Measurements from ENCODE around the gene KRT13. TPM values are rescaled to one million over a fixed set of nuclear protein-coding genes. Genes with fewer than 3 reads are reported as not detected.
A peak's percentile ranks its signal among the peaks of the same experiment; 100 is the strongest.

The KRT13 gene
- total RNA-seq, 1 experiment from 2014 or later: not detected

DNA sequence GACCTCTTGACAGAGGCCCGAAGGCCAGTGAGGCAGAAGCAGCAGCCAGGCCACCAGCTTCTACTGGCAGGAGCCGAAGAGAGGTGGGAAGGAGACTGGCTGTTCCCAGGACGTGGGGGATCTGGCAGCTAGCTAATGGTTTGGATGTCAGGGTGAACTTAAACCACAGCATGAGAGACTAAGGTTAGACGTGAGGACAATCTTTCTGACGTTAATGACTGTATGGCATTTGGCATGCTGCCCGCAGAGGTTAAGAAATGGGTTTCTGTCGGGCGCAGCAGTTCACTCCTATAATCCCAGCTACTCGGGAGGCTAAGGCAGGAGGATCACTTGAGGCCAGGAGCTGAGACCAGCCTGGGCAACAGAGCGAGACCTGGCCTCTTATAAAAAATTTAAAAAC, 6.3 kb upstream of the KRT13 start:
- TF ChIP-seq, protein P1, sequence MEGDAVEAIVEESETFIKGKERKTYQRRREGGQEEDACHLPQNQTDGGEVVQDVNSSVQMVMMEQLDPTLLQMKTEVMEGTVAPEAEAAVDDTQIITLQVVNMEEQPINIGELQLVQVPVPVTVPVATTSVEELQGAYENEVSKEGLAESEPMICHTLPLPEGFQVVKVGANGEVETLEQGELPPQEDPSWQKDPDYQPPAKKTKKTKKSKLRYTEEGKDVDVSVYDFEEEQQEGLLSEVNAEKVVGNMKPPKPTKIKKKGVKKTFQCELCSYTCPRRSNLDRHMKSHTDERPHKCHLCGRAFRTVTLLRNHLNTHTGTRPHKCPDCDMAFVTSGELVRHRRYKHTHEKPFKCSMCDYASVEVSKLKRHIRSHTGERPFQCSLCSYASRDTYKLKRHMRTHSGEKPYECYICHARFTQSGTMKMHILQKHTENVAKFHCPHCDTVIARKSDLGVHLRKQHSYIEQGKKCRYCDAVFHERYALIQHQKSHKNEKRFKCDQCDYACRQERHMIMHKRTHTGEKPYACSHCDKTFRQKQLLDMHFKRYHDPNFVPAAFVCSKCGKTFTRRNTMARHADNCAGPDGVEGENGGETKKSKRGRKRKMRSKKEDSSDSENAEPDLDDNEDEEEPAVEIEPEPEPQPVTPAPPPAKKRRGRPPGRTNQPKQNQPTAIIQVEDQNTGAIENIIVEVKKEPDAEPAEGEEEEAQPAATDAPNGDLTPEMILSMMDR (IDR thresholded peaks at IDR 0.05; ENCODE audit: unreplicated experiment): no peak
- H3K36me3 Mint-ChIP-seq (ENCODE audit: insufficient read depth, unreplicated experiment): peaks cover 31% of the 10 kb centered on the region
- no TSS peak for BruUV-seq (replicated peaks)
- CTCF ChIA-PET: interaction anchor here (0.8 to 1.3 kb wide), 2 partner anchors 14 to 16 kb away, joined by 4 to 5 read pairs; no protein-coding TSS in a partner anchor
- H3K27ac Mint-ChIP-seq (ENCODE audit: low read depth, unreplicated experiment): no peak overlapping the region
- H3K27me3 Mint-ChIP-seq (ENCODE audit: insufficient read depth, unreplicated experiment): no peaks in the 10 kb centered on the region
- POLR2A ChIA-PET: interaction anchor here (0.6 to 2.1 kb wide), 7 partner anchors 9 to 602 kb away, joined by 3 to 11 read pairs (median 5); no protein-coding TSS in a partner anchor
- H3K4me3 Mint-ChIP-seq (ENCODE audit: unreplicated experiment): no peak overlapping the region
- H3K4me1 Mint-ChIP-seq (ENCODE audit: insufficient read depth, unreplicated experiment): peaks cover 13% of the 10 kb centered on the region
- peak; percentile 35 for DNase-seq (ENCODE audit: unreplicated experiment)
- no peaks in the 10 kb centered on the region for H3K9me3 Mint-ChIP-seq (ENCODE audit: unreplicated experiment)
- intact Hi-C loops (cut with micrococcal nuclease): no loop called here

DNA sequence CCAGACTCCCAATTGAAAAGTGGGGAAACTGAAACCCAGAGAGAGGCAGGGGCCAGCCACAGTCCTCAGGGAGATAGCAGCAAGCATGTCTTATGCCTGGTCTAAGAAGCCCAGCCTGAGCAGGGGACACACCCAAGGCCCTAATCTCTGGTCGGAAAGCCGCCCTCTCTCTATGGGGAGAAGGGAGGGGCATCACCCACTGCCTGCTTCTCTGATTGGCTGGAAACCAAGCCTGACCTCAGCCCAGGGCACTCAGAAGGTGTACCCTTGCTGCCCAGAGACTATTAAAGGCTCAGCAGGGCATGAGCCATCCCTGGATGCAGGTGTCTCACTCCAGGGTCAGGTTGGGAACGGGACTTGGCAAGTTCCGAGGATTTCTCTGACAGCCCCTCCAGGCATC, 5.7 kb upstream of the KRT13 start:
- TF ChIP-seq, protein P1 (IDR thresholded peaks at IDR 0.05; ENCODE audit: unreplicated experiment): no peak
- ChIA-PET POLR2A (interaction anchor here (0.6 to 2.1 kb wide), 4 partner anchors 10 to 602 kb away, joined by 3 to 11 read pairs (median 6); no protein-coding TSS in a partner anchor), CTCF (no interaction called here)
- Mint-ChIP-seq H3K27ac (ENCODE audit: low read depth, unreplicated experiment) (no peak overlapping the region), H3K36me3 (ENCODE audit: insufficient read depth, unreplicated experiment) (peaks cover 29% of the 10 kb centered on the region), H3K4me3 (ENCODE audit: unreplicated experiment) (no peak overlapping the region), H3K27me3 (ENCODE audit: insufficient read depth, unreplicated experiment) (no peaks in the 10 kb centered on the region), H3K9me3 (ENCODE audit: unreplicated experiment) (no peaks in the 10 kb centered on the region), H3K4me1 (ENCODE audit: insufficient read depth, unreplicated experiment) (peaks cover 13% of the 10 kb centered on the region)
- intact Hi-C loops (cut with micrococcal nuclease): no loop called here
- no peak for DNase-seq (ENCODE audit: unreplicated experiment)
- BruUV-seq (replicated peaks): no TSS peak

DNA sequence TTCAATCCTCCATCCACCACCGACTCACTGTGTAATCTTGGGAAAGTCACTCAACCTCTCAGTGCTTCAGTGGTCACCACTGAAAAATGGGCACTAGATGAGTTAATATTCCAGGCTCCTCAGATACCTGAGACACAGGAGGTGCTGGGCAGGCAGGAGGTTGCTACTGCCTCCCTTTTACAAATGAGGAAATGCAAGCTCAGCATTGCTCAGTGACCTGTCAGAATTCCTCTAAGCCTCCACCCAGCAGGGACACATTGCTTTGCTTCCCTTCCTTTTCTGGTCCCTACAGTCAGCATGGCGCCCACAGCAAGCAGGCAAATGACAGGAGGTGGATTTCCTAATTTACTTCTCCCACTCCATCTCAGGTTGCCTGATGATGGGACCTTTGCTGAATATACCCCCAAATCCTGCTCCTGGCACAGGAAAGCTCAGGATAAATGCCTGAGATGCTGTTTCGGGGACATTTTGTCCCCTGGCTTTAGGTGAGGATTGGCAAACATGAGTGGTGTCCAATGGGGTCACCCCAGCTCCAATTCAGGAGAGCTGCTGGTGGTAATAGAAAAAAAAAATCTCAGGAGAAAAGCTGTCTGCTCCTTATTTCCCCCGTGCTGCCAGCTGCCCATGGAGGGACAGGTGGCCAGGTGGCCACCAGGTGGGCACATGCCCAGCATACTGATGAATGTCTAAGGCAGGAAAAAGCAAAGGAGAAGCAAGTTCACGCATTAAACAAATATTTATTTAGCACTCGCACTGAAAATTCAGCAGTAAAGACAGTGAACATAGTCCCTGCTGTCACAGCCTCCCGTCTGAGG, 5.0 kb upstream of the KRT13 start:
- CTCF ChIA-PET: interaction anchor here (0.9 kb wide), 2 partner anchors 39 to 156 kb away, joined by 3 read pairs; no protein-coding TSS in a partner anchor
- POLR2A ChIA-PET: interaction anchor here (0.7 to 0.8 kb wide), 2 partner anchors 9 to 671 kb away, joined by 3 read pairs; partner anchors contain the start of gene KRT15
- BruUV-seq (replicated peaks): no TSS peak

More for the DNA sequence above, 5.0 kb upstream of the KRT13 start:
- no peak for DNase-seq (ENCODE audit: unreplicated experiment)
- Mint-ChIP-seq H3K27me3 (ENCODE audit: insufficient read depth, unreplicated experiment) (no peaks in the 10 kb centered on the region), H3K27ac (ENCODE audit: low read depth, unreplicated experiment) (no peak overlapping the region), H3K36me3 (ENCODE audit: insufficient read depth, unreplicated experiment) (peaks cover 23% of the 10 kb centered on the region), H3K4me1 (ENCODE audit: insufficient read depth, unreplicated experiment) (peaks cover 11% of the 10 kb centered on the region), H3K4me3 (ENCODE audit: unreplicated experiment) (no peak overlapping the region), H3K9me3 (ENCODE audit: unreplicated experiment) (no peaks in the 10 kb centered on the region)
- intact Hi-C loops (cut with micrococcal nuclease): no loop called here
- TF ChIP-seq, protein P1 (IDR thresholded peaks at IDR 0.05; ENCODE audit: unreplicated experiment): no peak
